C1 segment of cervical spinal cord (tissue), 14 donors: ENCODE measurements around the gene CCDC192.
"Not testable (repeated sequence)": the region's sequence is repeated elsewhere in the genome, so short reads cannot be mapped to it uniquely, and the experiment has no call there.

Experiments used
- DNase-seq, 14 donors: peaks; one replicate each; lab custom pipeline; 2025; lab: John Stamatoyannopoulos, UW

CCDC192 gene

GRCh38 chr5:127697894-127698600 lies 5.1 kb upstream of the CCDC192 start:
- no peak for DNase-seq

- DNase-seq, result no peak
Observed at GRCh38 chr5:127699416-127699815, 3.8 kb upstream of the CCDC192 start.

GRCh38 chr5:127700237-127700766 lies 2.9 kb upstream of the CCDC192 start:
- no peak for DNase-seq

GRCh38 chr5:127702434-127702833 lies 757 bp upstream of the CCDC192 start:
- DNase-seq, result no peak

- DNase-seq, result no peak
Observed at GRCh38 chr5:127705120-127705892, 2.1 kb downstream of the CCDC192 start.

GRCh38 chr5:127706691-127707090 lies 3.5 kb downstream of the CCDC192 start:
- no peak for DNase-seq

GRCh38 chr5:127707209-127707608 lies 4.0 kb downstream of the CCDC192 start:
- no peak for DNase-seq

DNA sequence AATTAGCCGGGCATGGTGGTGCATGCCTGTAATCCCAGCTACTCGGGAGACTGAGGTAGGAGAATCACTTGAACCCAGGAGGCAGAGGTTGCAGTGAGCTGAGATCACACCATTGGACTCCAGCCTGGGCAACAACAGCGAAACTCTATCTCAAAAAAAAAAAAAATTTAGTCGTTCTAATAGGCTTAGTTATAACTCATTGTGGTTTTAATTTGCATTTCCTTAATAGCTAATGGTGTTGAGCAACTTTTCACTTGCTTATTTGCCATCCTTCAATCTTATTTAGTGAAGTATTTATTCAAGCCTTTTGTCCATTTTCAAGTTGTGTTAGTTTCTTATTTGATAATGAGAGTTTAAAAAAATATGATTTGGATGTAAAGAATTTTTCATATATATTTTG lies 9.9 kb downstream of the CCDC192 start:
- DNase-seq, result not testable (repeated sequence)

DNA sequence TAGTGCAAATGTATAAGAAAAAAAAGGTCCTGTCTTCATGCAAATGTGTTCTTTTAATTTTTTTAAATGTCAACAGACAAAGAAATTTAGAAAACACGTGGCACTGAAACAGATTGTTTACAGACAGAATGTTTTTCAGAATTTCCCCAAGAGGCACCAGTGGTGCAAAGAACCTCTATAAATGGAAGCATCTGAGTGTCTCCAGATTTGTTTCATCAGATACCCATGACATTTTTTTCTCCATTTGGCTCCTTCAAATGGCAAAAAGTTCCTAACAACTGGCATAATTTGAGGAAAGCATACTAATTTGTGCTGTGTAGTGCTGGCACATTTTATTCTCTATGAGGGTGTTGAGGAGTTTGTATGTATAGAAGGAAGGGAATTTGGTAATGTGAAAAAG lies 15.0 kb downstream of the CCDC192 start:
- DNase-seq, result no peak

GRCh38 chr5:127723571-127723970 lies 20.4 kb downstream of the CCDC192 start:
- DNase-seq, result no peak

- DNase-seq, result no peak
Observed at GRCh38 chr5:127725673-127726072, 22.5 kb downstream of the CCDC192 start.

DNA sequence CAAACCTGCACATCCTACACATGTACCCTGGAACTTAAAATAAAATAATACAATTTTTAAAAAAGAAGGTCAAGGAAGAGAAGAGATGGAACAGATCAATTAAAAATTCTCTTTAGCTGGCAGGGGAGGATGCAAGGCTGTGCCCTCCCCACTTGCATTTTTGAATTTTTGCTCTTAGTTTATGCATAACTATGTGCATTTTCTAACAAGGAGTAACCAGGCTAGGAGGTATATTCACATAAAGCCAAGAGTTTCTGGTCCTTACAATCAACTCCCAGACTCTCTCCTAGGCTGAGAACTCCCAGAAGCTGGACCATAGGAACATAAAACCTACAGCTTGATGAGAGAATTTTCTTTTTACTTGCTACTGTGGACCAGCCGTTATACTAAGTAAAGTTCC lies 29.8 kb downstream of the CCDC192 start:
- DNase-seq, result no peak

DNA sequence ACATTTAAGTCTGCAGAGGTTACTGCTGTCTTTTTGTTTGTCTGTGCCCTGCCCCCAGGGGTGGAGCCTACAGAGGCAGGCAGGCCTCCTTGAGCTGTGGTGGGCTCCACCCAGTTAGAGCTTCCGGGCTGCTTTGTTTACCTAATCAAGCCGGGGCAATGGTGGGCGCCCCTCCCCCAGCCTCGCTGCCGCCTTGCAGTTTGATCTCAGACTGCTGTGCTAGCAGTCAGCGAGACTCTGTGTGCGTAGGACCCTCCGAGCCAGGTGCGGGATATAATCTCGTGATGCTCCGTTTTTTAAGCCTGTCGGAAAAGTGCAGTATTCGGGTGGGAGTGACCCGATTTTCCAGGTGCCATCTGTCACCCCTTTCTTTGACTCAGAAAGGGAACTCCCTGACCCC lies 36.2 kb downstream of the CCDC192 start:
- DNase-seq, result not testable (repeated sequence)

DNA sequence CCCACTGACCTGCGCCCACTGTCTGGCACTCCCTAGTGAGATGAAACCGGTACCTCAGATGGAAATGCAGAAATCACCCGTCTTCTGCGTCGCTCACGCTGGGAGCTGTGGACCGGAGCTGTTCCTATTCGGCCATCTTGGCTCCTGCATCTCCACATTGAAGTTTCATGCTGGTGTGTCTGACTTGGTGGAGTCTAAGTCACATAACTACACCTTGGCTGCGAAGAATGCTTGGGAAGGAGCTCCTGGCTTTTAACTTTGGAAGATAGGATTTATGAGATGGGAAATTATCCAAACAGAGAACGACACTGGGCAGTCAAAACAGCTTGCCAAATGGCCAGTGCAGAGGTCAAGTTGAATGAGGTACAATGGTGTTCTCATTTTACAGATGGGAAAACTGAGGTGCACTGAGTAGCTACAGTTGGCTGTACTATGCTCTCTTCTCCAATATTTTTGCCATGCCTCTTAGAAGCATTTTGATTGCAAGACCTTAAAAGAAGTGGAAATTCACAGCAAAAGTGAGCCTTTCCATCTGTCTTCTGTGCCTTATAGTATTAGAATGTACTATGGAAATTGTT lies 36.7 kb downstream of the CCDC192 start:
- DNase-seq, result no peak

GRCh38 chr5:127741412-127741811 lies 38.2 kb downstream of the CCDC192 start:
- DNase-seq, result no peak

DNA sequence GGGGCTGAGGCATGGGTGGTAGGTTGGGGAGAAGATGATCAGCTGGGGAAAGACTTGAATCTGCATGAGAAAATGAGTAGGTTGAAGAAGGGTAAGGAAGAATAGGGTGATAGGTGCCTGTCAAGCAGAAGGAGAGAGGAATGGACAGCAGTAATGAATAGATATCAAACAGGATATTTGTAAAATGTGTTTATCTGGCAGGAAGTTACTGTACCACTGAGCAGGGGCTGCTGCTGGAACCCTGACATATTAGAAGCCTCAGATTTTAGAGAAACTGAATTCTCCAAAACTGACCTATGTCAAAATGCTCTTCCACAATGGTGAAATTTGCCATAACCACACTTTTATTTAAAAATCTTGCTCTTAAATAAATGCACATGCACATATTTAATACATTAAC lies 41.0 kb downstream of the CCDC192 start:
- DNase-seq, result no peak

DNA sequence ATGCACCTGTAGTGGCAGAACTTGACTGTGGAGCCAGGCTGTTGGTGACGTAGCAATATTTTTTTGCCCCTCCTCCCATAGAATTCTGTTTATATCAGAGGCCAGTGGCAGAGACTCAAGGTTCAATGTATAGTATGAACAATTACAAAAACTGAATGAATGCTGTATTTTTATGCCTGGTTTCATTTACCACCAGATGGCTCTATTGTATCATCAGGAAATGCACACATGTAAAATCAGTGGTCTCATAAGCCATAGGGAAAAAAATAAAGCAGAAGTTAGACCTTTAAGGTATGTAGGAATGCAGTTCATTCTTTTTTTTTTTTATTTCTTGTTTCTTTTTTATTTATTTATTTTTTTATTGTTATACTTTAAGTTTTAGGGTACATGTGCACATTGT lies 43.6 kb downstream of the CCDC192 start:
- DNase-seq, result peak in 1 of 14 donors; percentile 2

- DNase-seq, result not testable (repeated sequence)
Observed at GRCh38 chr5:127752503-127753265, 49.5 kb downstream of the CCDC192 start.

DNA sequence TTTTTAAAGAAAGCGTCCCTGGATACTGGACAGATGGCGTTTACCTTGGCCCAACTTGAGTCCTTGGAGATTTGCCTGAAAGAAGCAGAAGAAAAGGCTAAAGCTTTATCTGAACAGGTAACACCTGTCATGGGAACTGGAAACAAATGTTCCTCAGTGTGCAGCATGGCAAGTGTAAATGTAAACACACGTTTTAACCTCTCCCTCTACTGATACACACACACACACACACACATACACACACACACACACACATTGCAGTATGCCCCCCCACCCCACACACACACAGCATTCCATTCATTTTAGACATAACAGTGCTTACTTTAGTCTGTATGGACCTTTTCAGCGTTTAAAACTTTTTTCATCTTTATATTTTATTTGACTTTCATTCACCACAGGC lies 51.1 kb downstream of the CCDC192 start:
- no peak for DNase-seq

DNA sequence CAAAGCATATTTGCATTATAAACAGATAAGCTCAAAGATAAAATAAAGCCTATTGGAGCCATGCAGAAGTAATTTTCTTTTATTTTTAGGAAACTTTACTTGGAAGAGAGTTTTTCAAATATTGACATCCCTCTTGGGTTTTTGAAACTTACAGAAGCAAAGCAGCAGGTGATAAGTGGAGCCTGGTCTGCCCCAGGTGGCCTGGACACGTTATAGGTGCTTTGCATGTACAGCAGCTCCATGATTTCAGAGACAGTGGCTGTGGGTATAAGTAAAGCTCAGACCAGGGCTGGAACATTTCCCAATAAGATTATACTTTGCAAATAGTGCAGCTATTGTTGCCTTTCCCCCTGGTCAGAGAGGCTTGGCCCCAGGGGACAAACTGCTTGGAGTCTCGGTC lies 51.5 kb downstream of the CCDC192 start:
- DNase-seq, result no peak

DNA sequence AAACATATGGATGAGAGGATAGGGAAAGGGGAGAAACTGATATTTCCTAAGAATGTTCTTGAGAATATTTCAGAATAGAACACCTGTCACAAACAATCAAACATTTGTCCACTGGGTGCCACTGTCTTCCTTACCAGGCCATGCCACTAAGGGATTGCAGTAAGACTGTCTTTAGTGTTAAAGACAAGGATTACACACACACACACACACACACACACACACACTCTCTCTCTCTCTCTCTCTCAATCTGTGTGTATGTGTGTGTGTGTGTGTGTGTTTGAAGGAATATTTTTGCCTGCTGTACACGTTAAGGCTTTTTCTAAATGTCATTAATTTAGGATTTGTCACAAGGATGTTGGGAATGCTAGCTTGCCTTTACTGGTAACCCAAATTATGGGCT lies 54.4 kb downstream of the CCDC192 start:
- peak in 2 of 14 donors; percentile 1 to 53 for DNase-seq

- no peak for DNase-seq
Observed at GRCh38 chr5:127758766-127759283, 55.6 kb downstream of the CCDC192 start.
